TTC549 (cell line): Measurements from ENCODE around the gene CHST3.
"Not testable (repeated sequence)": the region's sequence is repeated elsewhere in the genome, so short reads cannot be mapped to it uniquely, and the experiment has no call there.

Source experiments
- FAIRE-seq: peaks from 2 replicates; lab custom pipeline; 2012; peaks lifted over from hg19 to GRCh38; lab: Jason Lieb, UNC

Gene CHST3

DNA sequence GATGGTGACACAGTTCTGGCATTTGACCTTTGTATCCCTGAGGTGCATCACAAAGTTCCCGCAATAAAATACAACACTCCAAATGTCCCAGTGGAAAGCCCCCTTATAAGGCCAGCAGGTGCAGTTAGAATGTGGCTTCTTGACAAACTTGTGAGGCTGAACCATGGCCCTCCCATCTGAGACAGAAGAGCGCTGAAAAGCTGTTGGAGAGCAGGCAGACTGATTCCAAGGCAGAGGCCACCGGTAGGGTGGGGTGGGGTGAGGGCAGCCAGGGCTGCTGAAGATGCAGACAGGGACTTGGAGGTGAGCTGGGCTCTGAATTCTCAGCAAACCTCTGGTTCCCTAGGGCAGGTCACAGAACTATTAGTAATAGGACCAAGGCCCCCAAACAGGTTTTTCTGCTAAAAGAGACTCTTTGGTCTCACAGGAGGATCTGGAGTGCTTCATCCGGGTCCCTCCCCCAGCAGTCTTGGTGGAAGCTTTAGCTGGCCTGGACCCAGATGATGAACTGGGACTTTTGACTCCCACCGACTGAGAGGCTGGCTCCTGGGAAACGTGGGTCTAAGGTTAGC lies 15.6 kb upstream of the CHST3 start:
- no peak for FAIRE-seq

- FAIRE-seq, result no peak
Observed at GRCh38 chr10:71950683-71951082, 13.5 kb upstream of the CHST3 start.

DNA sequence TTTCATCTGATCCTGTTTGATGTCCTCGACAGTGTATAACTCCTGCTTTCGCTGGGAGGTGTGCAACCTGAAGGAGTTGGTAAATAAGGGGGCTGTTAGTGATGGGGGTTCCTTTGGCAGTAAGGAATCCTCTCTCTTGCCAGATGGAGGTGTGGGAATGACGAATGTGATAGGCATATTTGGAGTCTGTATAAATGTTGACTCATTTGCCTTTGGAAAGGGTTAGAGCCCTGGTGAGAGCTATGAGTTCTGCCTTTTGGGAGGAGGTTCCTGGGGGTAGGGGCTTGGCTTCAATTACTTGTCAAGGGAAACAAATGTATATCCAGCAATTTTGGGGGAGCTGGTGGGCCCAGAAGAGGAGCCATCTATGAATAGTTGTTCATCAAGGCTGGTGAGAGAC lies 11.4 kb upstream of the CHST3 start:
- FAIRE-seq, result no peak

DNA sequence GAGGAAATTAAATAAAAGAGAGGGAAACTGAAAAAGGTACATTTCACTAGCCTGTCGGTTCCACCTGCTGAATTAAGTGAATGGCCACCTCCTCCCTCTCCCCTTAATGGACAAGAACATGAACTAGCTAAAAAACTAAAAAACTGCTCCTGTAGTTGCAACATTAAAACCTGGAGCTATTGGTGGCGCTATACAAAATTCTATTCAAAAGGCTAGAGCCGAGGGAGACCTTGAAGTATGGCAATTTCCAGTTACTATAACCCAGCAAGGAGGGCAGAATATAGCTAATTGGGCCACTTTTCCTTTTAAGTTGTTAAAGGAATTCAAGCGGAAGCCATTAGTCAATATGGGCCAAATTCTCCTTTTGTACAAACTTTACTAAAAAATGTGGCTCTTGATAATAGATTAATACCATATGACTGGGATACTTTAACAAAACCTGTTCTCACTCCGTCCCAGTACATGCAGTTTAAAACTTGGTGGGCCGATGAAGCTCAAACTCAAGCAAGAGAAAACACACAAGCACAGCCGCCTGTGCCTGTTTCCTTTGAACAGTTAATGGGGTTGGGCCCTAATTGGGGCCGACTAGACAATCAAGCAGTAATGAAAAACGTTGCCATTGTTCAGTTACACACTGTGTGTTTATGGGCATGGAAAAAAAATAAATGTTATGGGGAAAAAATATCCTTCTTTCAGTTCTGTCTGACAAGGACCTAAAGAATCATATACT lies 6.5 kb upstream of the CHST3 start:
- peak; percentile 53 for FAIRE-seq

GRCh38 chr10:71959526-71959925 lies 4.7 kb upstream of the CHST3 start:
- no peak for FAIRE-seq

- FAIRE-seq, result no peak
Observed at GRCh38 chr10:71961831-71962230, 2.4 kb upstream of the CHST3 start.

GRCh38 chr10:71962901-71963300 lies 1.3 kb upstream of the CHST3 start:
- no peak for FAIRE-seq

- FAIRE-seq, result no peak
Observed at GRCh38 chr10:71963351-71964097, 671 bp upstream of the CHST3 start.

GRCh38 chr10:71964743-71965515 lies 734 bp downstream of the CHST3 start:
- FAIRE-seq, result no peak

GRCh38 chr10:71965623-71966022 lies 1.4 kb downstream of the CHST3 start:
- no peak for FAIRE-seq

GRCh38 chr10:71966046-71967004 lies 2.1 kb downstream of the CHST3 start:
- FAIRE-seq, result no peak

GRCh38 chr10:71967958-71968357 lies 3.8 kb downstream of the CHST3 start:
- not testable (repeated sequence) for FAIRE-seq

DNA sequence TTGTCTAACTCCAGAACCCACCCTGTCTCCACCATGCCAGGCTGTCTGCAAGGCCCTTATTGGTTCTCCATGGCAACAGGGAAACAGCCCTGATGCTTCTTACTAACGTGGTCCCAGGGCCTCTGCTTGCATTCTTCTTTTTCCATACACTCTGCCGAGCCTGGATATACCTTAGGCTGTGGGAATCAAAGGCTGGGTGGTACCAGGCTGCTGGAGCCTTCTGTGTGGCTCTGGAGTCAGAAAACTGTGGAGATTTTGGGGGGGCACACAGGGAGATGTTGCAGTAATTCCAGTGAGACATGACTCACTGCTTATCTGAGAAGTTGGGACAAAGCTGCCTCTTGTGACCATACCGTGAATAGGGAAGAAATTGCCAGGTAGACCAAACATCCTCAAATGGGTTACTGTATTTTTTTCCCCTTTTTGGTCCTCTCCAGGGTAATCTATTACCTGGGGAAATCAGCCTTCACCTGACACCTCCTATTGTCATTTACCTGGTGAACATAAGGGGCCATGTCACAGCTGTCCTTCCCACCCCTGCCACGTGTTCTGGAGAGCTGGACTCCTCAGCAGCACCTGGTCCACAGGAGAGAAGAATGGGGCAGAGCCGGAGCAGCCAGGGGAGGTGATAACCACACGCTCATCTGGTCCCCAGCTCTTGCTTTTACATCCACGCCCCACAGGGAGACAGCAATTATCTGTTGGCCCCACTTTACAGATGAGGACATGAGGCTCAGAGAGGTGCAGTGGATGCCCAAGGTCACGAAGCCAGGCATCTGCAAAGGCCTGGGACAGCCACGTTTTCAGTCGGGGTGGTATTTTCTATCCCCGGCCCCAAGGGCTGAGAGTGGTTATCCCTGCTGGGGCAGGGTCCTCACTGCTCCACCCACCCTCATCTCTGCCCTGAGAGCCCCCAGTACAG lies 4.6 kb downstream of the CHST3 start:
- no peak for FAIRE-seq

DNA sequence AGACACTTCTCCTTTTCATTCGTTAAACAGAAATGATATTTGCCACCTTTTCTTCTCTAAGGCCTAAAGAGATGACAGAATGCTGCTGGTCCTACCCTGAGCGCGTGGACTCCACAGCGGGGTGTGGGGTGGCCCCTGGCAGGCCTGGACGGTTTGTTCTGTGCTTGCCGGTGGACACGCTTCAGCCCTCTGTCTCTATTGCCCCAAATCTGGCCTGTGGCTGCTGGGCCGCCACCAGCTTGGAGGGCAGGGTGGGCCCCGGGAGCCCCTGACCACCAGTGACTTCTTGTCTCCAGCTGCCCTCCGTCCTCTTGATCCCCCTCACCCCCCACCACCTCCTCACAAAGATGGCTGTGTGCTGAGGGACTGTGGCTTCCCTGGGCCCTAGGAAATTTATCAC lies 5.7 kb downstream of the CHST3 start:
- no peak for FAIRE-seq

- FAIRE-seq, result no peak
Observed at GRCh38 chr10:71970331-71970730, 6.1 kb downstream of the CHST3 start.

DNA sequence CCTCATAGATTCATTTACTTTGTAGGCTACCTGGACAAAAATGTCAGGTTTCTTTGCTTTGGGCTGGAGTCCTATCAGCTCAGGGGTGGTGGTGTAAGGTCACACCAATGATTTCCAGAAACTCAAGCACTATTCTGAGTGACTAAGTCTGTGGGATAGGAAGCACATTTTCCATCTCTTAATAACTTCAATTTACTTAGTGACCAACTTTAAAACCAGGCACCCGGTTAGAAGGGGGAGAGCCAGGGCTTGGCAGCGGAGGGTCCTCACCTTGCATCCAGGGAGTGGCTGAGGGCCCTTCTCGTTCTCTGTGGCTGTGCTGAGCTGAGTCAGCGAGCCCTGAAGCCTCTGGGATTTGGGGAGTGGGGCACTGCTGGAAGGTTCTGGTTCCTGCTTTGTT lies 6.7 kb downstream of the CHST3 start:
- FAIRE-seq, result no peak

DNA sequence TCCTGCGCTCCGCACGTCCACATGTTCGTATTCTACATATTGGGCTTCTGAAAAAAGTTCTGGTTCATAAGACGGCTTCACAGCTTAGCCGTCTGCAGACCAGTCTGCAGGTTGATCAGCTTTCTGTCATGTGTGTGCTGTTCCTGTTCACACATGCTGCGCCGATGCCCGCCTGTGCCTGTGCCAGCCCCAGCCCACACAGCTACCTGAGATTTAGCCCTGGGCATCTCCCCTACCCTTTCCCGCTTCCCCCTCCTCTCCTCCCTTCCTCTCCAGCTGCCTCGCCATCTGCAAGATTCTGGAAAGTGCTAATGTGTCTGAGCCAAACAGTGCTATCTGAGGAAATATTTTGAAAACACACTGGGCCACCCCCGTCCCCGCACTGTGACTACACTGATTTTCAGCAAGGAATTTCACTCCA lies 7.1 kb downstream of the CHST3 start:
- no peak for FAIRE-seq

GRCh38 chr10:71971769-71972555 lies 7.8 kb downstream of the CHST3 start:
- no peak for FAIRE-seq
